ENCODE data around the gene SMARCA4. TPM values are rescaled to one million over a fixed set of nuclear protein-coding genes. Genes with fewer than 3 reads are reported as not detected.

SMARCA4 gene
- total RNA-seq, 2 experiments from 2014 or later, result 409 to 554 TPM

DNA sequence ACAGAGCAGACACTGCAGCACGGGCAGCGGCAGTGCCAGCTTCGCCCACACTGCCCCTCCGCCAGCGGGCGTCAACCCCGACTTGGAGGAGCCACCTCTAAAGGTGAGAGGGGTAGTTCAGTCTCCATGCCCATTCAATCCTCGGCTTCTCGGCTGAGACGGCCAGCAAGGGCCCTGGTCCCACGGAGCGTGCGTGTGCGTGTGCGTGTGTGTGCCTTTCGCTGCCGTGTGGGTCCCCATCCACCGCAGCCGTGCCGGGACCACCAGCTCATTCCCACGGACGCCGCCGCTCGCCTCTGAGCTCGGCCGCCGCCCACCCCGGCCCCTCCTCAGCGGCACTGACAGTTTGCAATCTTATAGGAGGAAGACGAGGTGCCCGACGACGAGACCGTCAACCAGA lies 72.9 kb downstream of the SMARCA4 start:
- Histone ChIP-seq H4K20me1 (ENCODE audit: insufficient read depth, low read length) (0 out of 2 replicates have a peak, but pooled peaks cover 14% of the 10 kb centered on the region), H2AFZ (ENCODE audit: low read length) (no peak overlapping the region), H3K36me3 (ENCODE audit: insufficient read depth, low read length) (peaks cover 100% of the 10 kb centered on the region), H3K9me2 (ENCODE audit: insufficient read depth, low read length) (no peaks in the 10 kb centered on the region), H3K79me2 (ENCODE audit: insufficient read depth, low read depth, low read length) (peaks cover 28% of the 10 kb centered on the region; the same call in 1 of the 2 replicates), H3K4me2 (ENCODE audit: low read length) (no peak overlapping the region), H3K4me3 (ENCODE audit: low read depth, low read length, poor library complexity, severe bottlenecking) (no peak overlapping the region), H3K27ac (ENCODE audit: low read depth, low read length, poor library complexity, severe bottlenecking) (no peak overlapping the region), H3K9me3 (ENCODE audit: low read length) (no peaks in the 10 kb centered on the region), H3K4me1 (ENCODE audit: insufficient read depth, low read length, poor library complexity, severe bottlenecking) (peaks cover 19% of the 10 kb centered on the region)
- no TSS peak for BruUV-seq (replicated peaks)
- ChIA-PET POLR2A (no interaction called here), CTCF (ENCODE audit: unreplicated experiment) (no interaction called here)
- DNase-seq (ENCODE audit: low spot score), result no peak
- TF ChIP-seq CTCF (conservative IDR thresholded peaks at IDR 0.05; ENCODE audit: low read length) (no peak), EZH2phosphoT487 (IDR thresholded peaks at IDR 0.05; ENCODE audit: borderline replicate concordance, low read depth, low read length) (no peak)
- intact Hi-C loops (cut with micrococcal nuclease; ENCODE audit: unreplicated experiment), result no loop called here

DNA sequence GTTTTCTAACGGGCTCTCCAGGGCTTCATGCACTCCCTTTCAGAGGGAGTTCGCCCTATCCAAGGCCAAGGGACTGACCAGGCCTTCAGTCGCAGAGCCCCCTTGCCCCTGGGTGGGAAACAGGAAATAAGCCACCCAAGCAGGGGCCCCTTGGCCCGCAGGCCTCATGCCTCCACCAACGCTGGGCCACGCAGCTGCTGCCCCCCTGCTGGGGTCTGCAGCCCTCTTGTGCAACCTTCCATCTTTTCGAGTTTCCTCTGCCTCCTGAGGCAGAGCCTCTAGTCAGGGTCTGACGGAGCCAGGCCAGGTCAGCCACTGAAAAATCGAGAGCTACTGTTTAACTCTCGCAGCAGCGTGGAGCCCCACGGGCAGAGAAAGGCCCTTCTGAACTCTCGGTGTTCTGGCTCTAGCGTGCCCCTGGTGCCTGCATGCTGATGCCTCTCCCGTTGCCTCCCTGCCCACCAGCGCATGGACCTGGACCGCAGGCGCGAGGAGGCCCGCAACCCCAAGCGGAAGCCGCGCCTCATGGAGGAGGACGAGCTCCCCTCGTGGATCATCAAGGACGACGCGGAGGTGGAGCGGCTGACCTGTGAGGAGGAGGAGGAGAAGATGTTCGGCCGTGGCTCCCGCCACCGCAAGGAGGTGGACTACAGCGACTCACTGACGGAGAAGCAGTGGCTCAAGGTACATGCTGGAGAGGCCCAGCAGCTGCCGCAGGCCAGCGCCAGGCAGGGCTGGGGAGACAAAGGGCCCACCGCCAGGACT lies 73.8 kb downstream of the SMARCA4 start:
- no peak overlapping the region for H2AFZ ChIP-seq (ENCODE audit: low read length)
- no peak overlapping the region for H3K4me3 ChIP-seq (ENCODE audit: low read depth, low read length, poor library complexity, severe bottlenecking)
- H3K9me2 ChIP-seq (ENCODE audit: insufficient read depth, low read length), result no peaks in the 10 kb centered on the region
- ChIA-PET CTCF (ENCODE audit: unreplicated experiment) (interaction anchor here (0.6 kb wide), 1 partner anchor 93 kb away, joined by 3 read pairs; no protein-coding TSS in a partner anchor), POLR2A (interaction anchor here (0.6 to 1.0 kb wide), 2 partner anchors 98 to 562 kb away, joined by 3 to 7 read pairs; no protein-coding TSS in a partner anchor)
- 0 out of 2 replicates have a peak, but pooled peaks cover 14% of the 10 kb centered on the region for H4K20me1 ChIP-seq (ENCODE audit: insufficient read depth, low read length)
- H3K27ac ChIP-seq (ENCODE audit: low read depth, low read length, poor library complexity, severe bottlenecking), result peak overlapping the region; percentile 73
- TF ChIP-seq CTCF (conservative IDR thresholded peaks at IDR 0.05; ENCODE audit: low read length) (no peak), EZH2phosphoT487 (IDR thresholded peaks at IDR 0.05; ENCODE audit: borderline replicate concordance, low read depth, low read length) (no peak)
- DNase-seq (ENCODE audit: low spot score), result no peak
- H3K9me3 ChIP-seq (ENCODE audit: low read length), result no peaks in the 10 kb centered on the region
- peaks cover 19% of the 10 kb centered on the region for H3K4me1 ChIP-seq (ENCODE audit: insufficient read depth, low read length, poor library complexity, severe bottlenecking)
- intact Hi-C loops (cut with micrococcal nuclease; ENCODE audit: unreplicated experiment), result loop anchor here (1.0 to 5.0 kb wide), 2 partner anchors 92 to 168 kb away; no protein-coding TSS in a partner anchor
- no TSS peak for BruUV-seq (replicated peaks)
- H3K79me2 ChIP-seq (ENCODE audit: insufficient read depth, low read depth, low read length), result peaks cover 28% of the 10 kb centered on the region; the same call in 1 of the 2 replicates
- peaks cover 100% of the 10 kb centered on the region for H3K36me3 ChIP-seq (ENCODE audit: insufficient read depth, low read length)
- no peak overlapping the region for H3K4me2 ChIP-seq (ENCODE audit: low read length)
